ENCODE measurements around the gene FNDC10.

DNA sequence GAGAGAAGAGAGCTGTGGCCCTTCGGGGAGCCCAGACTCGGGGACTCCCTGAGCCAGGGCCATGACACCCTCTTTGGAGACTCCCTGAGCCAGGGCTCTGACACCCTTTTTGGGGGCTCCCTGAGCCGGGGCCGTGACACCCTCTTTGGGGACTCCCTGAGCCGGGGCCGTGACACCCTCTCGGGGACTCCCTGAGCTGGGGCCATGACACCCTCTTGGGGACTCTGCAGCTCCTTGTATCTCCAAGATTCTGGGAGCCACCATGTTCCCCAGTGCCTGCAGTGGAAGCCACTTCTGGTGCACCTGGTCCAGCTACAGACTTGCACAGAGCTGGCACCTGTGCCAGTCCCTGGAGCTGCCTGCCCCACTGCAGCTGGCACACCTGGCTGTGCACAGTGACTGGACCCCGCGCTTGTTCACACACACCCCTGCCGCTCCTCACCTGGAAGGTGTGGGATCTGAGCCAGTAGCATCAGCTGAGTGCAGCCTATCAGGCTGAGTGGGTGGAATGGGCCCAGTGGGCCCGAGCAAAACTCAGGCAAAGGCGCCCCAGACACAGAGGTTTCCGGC lies 21.5 kb downstream of the FNDC10 start:
- TF ChIP-seq POLR2A (IDR thresholded peaks at IDR 0.05) = no peak
- TF ChIP-seq, protein P1, sequence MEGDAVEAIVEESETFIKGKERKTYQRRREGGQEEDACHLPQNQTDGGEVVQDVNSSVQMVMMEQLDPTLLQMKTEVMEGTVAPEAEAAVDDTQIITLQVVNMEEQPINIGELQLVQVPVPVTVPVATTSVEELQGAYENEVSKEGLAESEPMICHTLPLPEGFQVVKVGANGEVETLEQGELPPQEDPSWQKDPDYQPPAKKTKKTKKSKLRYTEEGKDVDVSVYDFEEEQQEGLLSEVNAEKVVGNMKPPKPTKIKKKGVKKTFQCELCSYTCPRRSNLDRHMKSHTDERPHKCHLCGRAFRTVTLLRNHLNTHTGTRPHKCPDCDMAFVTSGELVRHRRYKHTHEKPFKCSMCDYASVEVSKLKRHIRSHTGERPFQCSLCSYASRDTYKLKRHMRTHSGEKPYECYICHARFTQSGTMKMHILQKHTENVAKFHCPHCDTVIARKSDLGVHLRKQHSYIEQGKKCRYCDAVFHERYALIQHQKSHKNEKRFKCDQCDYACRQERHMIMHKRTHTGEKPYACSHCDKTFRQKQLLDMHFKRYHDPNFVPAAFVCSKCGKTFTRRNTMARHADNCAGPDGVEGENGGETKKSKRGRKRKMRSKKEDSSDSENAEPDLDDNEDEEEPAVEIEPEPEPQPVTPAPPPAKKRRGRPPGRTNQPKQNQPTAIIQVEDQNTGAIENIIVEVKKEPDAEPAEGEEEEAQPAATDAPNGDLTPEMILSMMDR (IDR thresholded peaks at IDR 0.05) = no peak
